CD4-positive, alpha-beta T cell treated with Interleukin-10 for 1 hour (primary cell): Measurements from ENCODE around the gene TBATA.
"Not testable (repeated sequence)": the region's sequence is repeated elsewhere in the genome, so short reads cannot be mapped to it uniquely, and the experiment has no call there.

ENCODE experiments used
- DNase-seq: peaks from one replicate; pipeline ENCODE4 v3.0.0-alpha.2; 2020

TBATA gene

GRCh38 chr10:70777063-70777875 is 7.9 kb downstream of the TBATA start:
- no peak for DNase-seq

GRCh38 chr10:70776455-70777005 is 8.6 kb downstream of the TBATA start:
- DNase-seq, result no peak

GRCh38 chr10:70775679-70776454 is 9.3 kb downstream of the TBATA start:
- no peak for DNase-seq

GRCh38 chr10:70774810-70775678 is 10.1 kb downstream of the TBATA start:
- no peak for DNase-seq

GRCh38 chr10:70773965-70774809 is 11.0 kb downstream of the TBATA start:
- no peak for DNase-seq

- no peak for DNase-seq
Measured at GRCh38 chr10:70773461-70773860, 11.7 kb downstream of the TBATA start.

- DNase-seq, result no peak
Measured at GRCh38 chr10:70772627-70773026, 12.6 kb downstream of the TBATA start.

- no peak for DNase-seq
Measured at GRCh38 chr10:70771311-70772194, 13.6 kb downstream of the TBATA start.

GRCh38 chr10:70770516-70770915 is 14.7 kb downstream of the TBATA start:
- not testable (repeated sequence) for DNase-seq

GRCh38 chr10:70770001-70770400 is 15.2 kb downstream of the TBATA start:
- DNase-seq, result no peak

GRCh38 chr10:70769121-70769520 is 16.1 kb downstream of the TBATA start:
- no peak for DNase-seq

- DNase-seq, result not testable (repeated sequence)
Measured at GRCh38 chr10:70768026-70768685, 17.0 kb downstream of the TBATA start.

GRCh38 chr10:70765794-70766594 is 19.2 kb downstream of the TBATA start:
- no peak for DNase-seq

- no peak for DNase-seq
Measured at GRCh38 chr10:70763567-70763966, 21.6 kb downstream of the TBATA start.

- no peak for DNase-seq
Measured at GRCh38 chr10:70762441-70763175, 22.6 kb downstream of the TBATA start.

- no peak for DNase-seq
Measured at GRCh38 chr10:70761727-70762350, 23.3 kb downstream of the TBATA start.

GRCh38 chr10:70761031-70761601 is 24.1 kb downstream of the TBATA start:
- DNase-seq, result no peak
